GM23338 (cell line): ENCODE results near the gene WNT9A. TPM values are rescaled to one million over a fixed set of nuclear protein-coding genes. Genes with fewer than 3 reads are reported as not detected.

Experiments used
- ATAC-seq: fragments of 200-7000 bp; cut with Tn5 transposase; 3 replicates; pipeline ENCODE4 v1.9.1; 2020
- DNase-seq: peaks from one replicate; pipeline ENCODE4 v3.0.0-alpha.2; 2015; ENCODE audit warnings: low spot score
- H2AFZ ChIP-seq: fragments of 200-600 bp; sonication (generic); 2 replicates; pipeline ENCODE4 v1.8.0; 2016; ENCODE audit warnings: antibody characterized with exemption, mild to moderate bottlenecking, moderate library complexity
- H3F3A ChIP-seq: fragments of 200-600 bp; sonication (generic); replicated peaks from 2 replicates; pipeline ENCODE4 v1.8.0; 2017; ENCODE audit warnings: antibody characterized with exemption, mixed run types, low read depth
- H3K27ac ChIP-seq: fragments of 200-600 bp; sonication (generic); 2 replicates; pipeline ENCODE4 v1.6.1; 2016; ENCODE audit warnings: low read depth
- H3K27me3 ChIP-seq: fragments of 200-600 bp; sonication (generic); 2 replicates; pipeline ENCODE4 v1.8.0; 2016; ENCODE audit warnings: mild to moderate bottlenecking, mixed run types, moderate library complexity; ENCODE audit not compliant: insufficient read depth
- H3K36me3 ChIP-seq: fragments of 200-600 bp; sonication (generic); 2 replicates; pipeline ENCODE4 v1.8.0; 2016; ENCODE audit warnings: mild to moderate bottlenecking; ENCODE audit not compliant: insufficient read depth
- H3K4me1 ChIP-seq: fragments of 200-600 bp; sonication (generic); 2 replicates; pipeline ENCODE4 v1.8.0; 2016; ENCODE audit warnings: mild to moderate bottlenecking, moderate library complexity; ENCODE audit not compliant: insufficient read depth
- H3K4me2 ChIP-seq: fragments of 200-600 bp; sonication (generic); 2 replicates; pipeline ENCODE4 v1.7.1; 2017; ENCODE audit warnings: mixed run types
- H3K4me3 ChIP-seq: fragments of 200-600 bp; sonication (generic); 2 replicates; pipeline ENCODE4 v1.6.1; 2016; ENCODE audit warnings: mixed run types
- H3K79me2 ChIP-seq: fragments of 200-600 bp; sonication (generic); replicated peaks from 2 replicates; pipeline ENCODE4 v1.8.0; 2017; ENCODE audit warnings: mild to moderate bottlenecking; ENCODE audit not compliant: insufficient read depth
- H3K9me2 ChIP-seq: fragments of 200-600 bp; sonication (generic); 2 replicates; pipeline ENCODE4 v1.8.0; 2017; ENCODE audit not compliant: insufficient read depth
- H4K20me1 ChIP-seq: fragments of 200-600 bp; sonication (generic); replicated peaks from 2 replicates; pipeline ENCODE4 v1.8.0; 2017; ENCODE audit warnings: mild to moderate bottlenecking; ENCODE audit not compliant: insufficient read depth
- H3K27ac Mint-ChIP-seq: 2 replicates; pipeline ENCODE4 v1.8.0; 2020; ENCODE audit warnings: inconsistent platforms, mild to moderate bottlenecking, moderate library complexity, mixed read lengths
- H3K27me3 Mint-ChIP-seq: 3 replicates; pipeline ENCODE4 v1.8.0; 2022; ENCODE audit warnings: low read depth, mild to moderate bottlenecking, moderate library complexity, mixed read lengths, inconsistent platforms; ENCODE audit not compliant: insufficient read depth, poor library complexity
- H3K36me3 Mint-ChIP-seq: 3 replicates; pipeline ENCODE4 v1.8.0; 2021; ENCODE audit warnings: low read depth, mild to moderate bottlenecking, inconsistent platforms, moderate library complexity, mixed read lengths
- H3K4me1 Mint-ChIP-seq: 3 replicates; pipeline ENCODE4 v1.8.0; 2020; ENCODE audit warnings: mild to moderate bottlenecking, inconsistent platforms, mixed read lengths
- H3K4me3 Mint-ChIP-seq: 3 replicates; pipeline ENCODE4 v1.8.0; 2021; ENCODE audit warnings: moderate library complexity, mild to moderate bottlenecking, inconsistent platforms, mixed read lengths
- H3K9me3 Mint-ChIP-seq: 3 replicates; pipeline ENCODE4 v1.8.0; 2020; ENCODE audit warnings: moderate library complexity, mild to moderate bottlenecking, inconsistent platforms, mixed read lengths
- EZH2phosphoT487 ChIP-seq: fragments of 200-600 bp; sonication (generic); IDR thresholded peaks from one replicate; pipeline ENCODE4 v1.8.1; 2018; ENCODE audit warnings: antibody characterized with exemption; ENCODE audit not compliant: unreplicated experiment
- NANOG ChIP-seq: IDR thresholded peaks from 2 replicates; pipeline ENCODE4 v1.6.1; 2016; ENCODE audit warnings: antibody characterized with exemption, borderline replicate concordance
- ZNF462 ChIP-seq: fragments of 250-450 bp; sonication (Bioruptor Pico); IDR thresholded peaks from 2 replicates; pipeline ENCODE4 v1.5.0; 2020; ENCODE audit warnings: mild to moderate bottlenecking, moderate library complexity
- polyA plus RNA-seq: library from polyadenylated mRNA; unstranded; fragments of >200 nt; fragmentation: Nextera tagmentation; extraction: Ambion mirVana; gene quantifications from 2 replicates; pipeline ENCODE4 v1.2.1, GENCODE V29; 2016
- total RNA-seq: library from RNA; depleted of rRNA; stranded (reverse); fragments of >200 nt; shearing (Covaris generic); gene quantifications from 2 replicates; pipeline ENCODE4 v1.2.3, GENCODE V29; 2014
- TF ChIP-seq, protein P1 (sequence below): IDR thresholded peaks from 2 replicates; pipeline ENCODE4 v1.6.1; 2016; ENCODE audit warnings: antibody characterized with exemption

WNT9A gene
- total and polyA plus RNA-seq, 2 experiments from 2014 or later = 0.06 to 2.0 TPM

DNA sequence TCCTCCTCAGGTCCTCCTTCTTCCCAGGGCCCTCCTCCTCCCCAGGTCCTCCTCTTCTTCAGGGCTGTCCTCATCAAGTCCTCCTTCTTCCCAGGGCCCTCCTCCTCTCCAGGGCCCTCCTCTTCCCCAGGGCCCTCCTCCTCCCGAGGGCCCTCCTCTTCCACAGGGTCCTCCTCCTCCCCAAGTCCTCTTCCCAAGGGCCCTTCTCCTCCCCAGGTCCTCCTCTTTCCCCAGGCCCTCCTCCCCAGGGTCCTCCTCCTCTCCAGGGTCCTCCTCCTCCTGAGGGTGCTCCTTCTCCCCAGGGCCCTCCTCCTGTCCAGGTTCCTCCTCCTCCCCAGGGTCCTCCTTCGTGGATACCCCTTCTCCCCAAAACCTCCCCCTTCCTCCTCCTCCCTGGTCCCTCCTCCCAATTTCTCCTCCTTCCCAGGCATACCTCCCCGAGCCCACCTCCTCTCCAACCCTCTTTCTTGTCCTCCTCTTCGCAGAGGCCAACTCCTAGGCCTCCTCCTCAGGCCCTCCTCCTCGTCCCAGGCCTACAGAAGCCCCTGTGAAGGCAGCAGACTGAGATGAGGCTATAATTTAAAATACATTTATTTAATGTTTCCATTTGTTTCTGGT is 29.5 kb downstream of the WNT9A start (continued):
- no peak for TF ChIP-seq ZNF462 (CRISPR knock-in tag)
- TF ChIP-seq NANOG = no peak
- TF ChIP-seq, protein P1, sequence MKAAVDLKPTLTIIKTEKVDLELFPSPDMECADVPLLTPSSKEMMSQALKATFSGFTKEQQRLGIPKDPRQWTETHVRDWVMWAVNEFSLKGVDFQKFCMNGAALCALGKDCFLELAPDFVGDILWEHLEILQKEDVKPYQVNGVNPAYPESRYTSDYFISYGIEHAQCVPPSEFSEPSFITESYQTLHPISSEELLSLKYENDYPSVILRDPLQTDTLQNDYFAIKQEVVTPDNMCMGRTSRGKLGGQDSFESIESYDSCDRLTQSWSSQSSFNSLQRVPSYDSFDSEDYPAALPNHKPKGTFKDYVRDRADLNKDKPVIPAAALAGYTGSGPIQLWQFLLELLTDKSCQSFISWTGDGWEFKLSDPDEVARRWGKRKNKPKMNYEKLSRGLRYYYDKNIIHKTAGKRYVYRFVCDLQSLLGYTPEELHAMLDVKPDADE = no peak

GRCh38 chr1:227917081-227917950 is 30.4 kb downstream of the WNT9A start:
- Histone ChIP-seq H3K79me2 (no peaks in the 10 kb centered on the region), H3K4me1 (peaks cover 18% of the 10 kb centered on the region), H4K20me1 (no peaks in the 10 kb centered on the region), H3K4me2 (no peak overlapping the region), H3K27ac (no peak overlapping the region), H3K9me2 (no peaks in the 10 kb centered on the region), H3F3A (no peaks in the 10 kb centered on the region), H3K4me3 (no peak overlapping the region), H3K27me3 (no peaks in the 10 kb centered on the region), H3K36me3 (no peaks in the 10 kb centered on the region), H2AFZ (no peak overlapping the region)
- peaks cover 8% of the 10 kb centered on the region for H3K27me3 Mint-ChIP-seq
- peaks cover 32% of the 10 kb centered on the region for H3K4me1 Mint-ChIP-seq
- no peak for DNase-seq
- no peak for ATAC-seq
- H3K4me3 Mint-ChIP-seq = no peak overlapping the region
- no peak overlapping the region for H3K27ac Mint-ChIP-seq
- no peaks in the 10 kb centered on the region for H3K9me3 Mint-ChIP-seq
- no peaks in the 10 kb centered on the region for H3K36me3 Mint-ChIP-seq
- TF ChIP-seq ZNF462 (CRISPR knock-in tag) (no peak), EZH2phosphoT487 (no peak)
- TF ChIP-seq, protein P1 = no peak
